H4 (cell line): Measurements from ENCODE around the gene NLGN2. TPM values are rescaled to one million over a fixed set of nuclear protein-coding genes. Genes with fewer than 3 reads are reported as not detected.
"Not testable (repeated sequence)": the region's sequence is repeated elsewhere in the genome, so short reads cannot be mapped to it uniquely, and the experiment has no call there.

ENCODE experiments used
- DNase-seq: peaks from one replicate; pipeline ENCODE4 v3.0.0-alpha.2; 2015; ENCODE audit warnings: low spot score
- total RNA-seq: library from RNA; depleted of rRNA; stranded (reverse); fragments of >200 nt; shearing (Covaris generic); gene quantifications from 2 replicates; pipeline ENCODE4 v1.2.3, GENCODE V29; 2014; rRNA removed

The NLGN2 gene
- 3.1 and 3.5 TPM in 2 replicates for total RNA-seq

GRCh38 chr17:7407485-7408251 is at the start of gene NLGN2:
Gene NLGN2, plus strand, starts transcription at chr17:7407845. Its CDS starts 411 bp downstream, at chr17:7408256.
- no peak for DNase-seq

- DNase-seq, result no peak
These were observed 45.7 kb upstream of the NLGN2 start for GRCh38 chr17:7361906-7362305.

GRCh38 chr17:7363311-7363710 is 44.3 kb upstream of the NLGN2 start:
- DNase-seq, result no peak

GRCh38 chr17:7365963-7366362 is 41.7 kb upstream of the NLGN2 start:
- not testable (repeated sequence) for DNase-seq

- no peak for DNase-seq
These were observed 40.6 kb upstream of the NLGN2 start for GRCh38 chr17:7367083-7367482.

GRCh38 chr17:7367918-7368598 is 39.6 kb upstream of the NLGN2 start:
- DNase-seq, result no peak

GRCh38 chr17:7368599-7368994 is 39.0 kb upstream of the NLGN2 start:
- not testable (repeated sequence) for DNase-seq

- DNase-seq, result no peak
These were observed 37.8 kb upstream of the NLGN2 start for GRCh38 chr17:7369825-7370224.

- DNase-seq, result no peak
These were observed 36.8 kb upstream of the NLGN2 start for GRCh38 chr17:7370853-7371252.

GRCh38 chr17:7374353-7374752 is 33.3 kb upstream of the NLGN2 start:
- DNase-seq, result no peak

- DNase-seq, result no peak
These were observed 28.5 kb upstream of the NLGN2 start for GRCh38 chr17:7379134-7379533.

- DNase-seq, result no peak
These were observed 27.3 kb upstream of the NLGN2 start for GRCh38 chr17:7380321-7380720.

- no peak for DNase-seq
These were observed 26.6 kb upstream of the NLGN2 start, which contains the start of gene TNK1 for GRCh38 chr17:7380855-7381683. Gene TNK1, plus strand, starts transcription at chr17:7381089. Its CDS starts 1,838 bp downstream, at chr17:7382927.

GRCh38 chr17:7382901-7383300 is 24.7 kb upstream of the NLGN2 start:
- DNase-seq, result no peak

- no peak for DNase-seq
These were observed 24.3 kb upstream of the NLGN2 start for GRCh38 chr17:7383371-7383741.

- no peak for DNase-seq
These were observed 23.7 kb upstream of the NLGN2 start for GRCh38 chr17:7383742-7384488.

GRCh38 chr17:7384489-7385081 is 23.1 kb upstream of the NLGN2 start:
- no peak for DNase-seq

GRCh38 chr17:7388856-7389255 is 18.8 kb upstream of the NLGN2 start:
- no peak for DNase-seq

GRCh38 chr17:7389924-7390910 is 17.4 kb upstream of the NLGN2 start:
- DNase-seq, result no peak

GRCh38 chr17:7391307-7391706 is 16.3 kb upstream of the NLGN2 start:
- DNase-seq, result no peak
